HFFc6 (cell line): ENCODE results near the gene MZF1. TPM values are rescaled to one million over a fixed set of nuclear protein-coding genes. Genes with fewer than 3 reads are reported as not detected.

ENCODE experiments used
- DNase-seq: peaks from one replicate; pipeline ENCODE4 v3.0.0-alpha.2; 2018
- H3K27ac Mint-ChIP-seq: 2 replicates; pipeline ENCODE4 v1.8.0; 2020; ENCODE audit warnings: mild to moderate bottlenecking, mixed read lengths
- H3K27me3 Mint-ChIP-seq: 2 replicates; pipeline ENCODE4 v1.8.0; 2021; ENCODE audit warnings: mild to moderate bottlenecking, moderate library complexity, mixed read lengths; ENCODE audit not compliant: insufficient read depth
- H3K36me3 Mint-ChIP-seq: 2 replicates; pipeline ENCODE4 v1.8.0; 2021; ENCODE audit warnings: low read depth, mixed read lengths
- H3K4me1 Mint-ChIP-seq: 2 replicates; pipeline ENCODE4 v1.8.0; 2020; ENCODE audit warnings: low read depth, mixed read lengths
- H3K4me3 Mint-ChIP-seq: 2 replicates; pipeline ENCODE4 v1.8.0; 2020; ENCODE audit warnings: mild to moderate bottlenecking, moderate library complexity, mixed read lengths
- H3K9me3 Mint-ChIP-seq: 2 replicates; pipeline ENCODE4 v1.8.0; 2020; ENCODE audit warnings: mild to moderate bottlenecking, mixed read lengths
- CTCF ChIP-seq: fragments of 200-600 bp; sonication (generic); IDR thresholded peaks from 2 replicates; pipeline ENCODE4 v1.5.0; 2021; ENCODE audit warnings: antibody characterized with exemption, mild to moderate bottlenecking
- total RNA-seq, 6 experiments: library from RNA; stranded (reverse); fragmentation: NEBNext Ultra II Directional; extraction: Animal tissue kit (Norgen Biotek cat#: 25700); gene quantifications; 2 replicates in 1 of 6; 3 replicates in 5 of 6; pipeline ENCODE4 v1.2.3, GENCODE V29; 2021

Gene MZF1
- total RNA-seq, 6 experiments from 2014 or later = 8.3 to 12.4 (median 9.3) TPM

GRCh38 chr19:58584498-58585441 is 11.6 kb upstream of the MZF1 start:
- H3K36me3 Mint-ChIP-seq = peaks cover 9% of the 10 kb centered on the region
- H3K27me3 Mint-ChIP-seq = no peaks in the 10 kb centered on the region; the same call in 1 of the 2 replicates
- no peak for TF ChIP-seq CTCF
- no peak for DNase-seq
- H3K9me3 Mint-ChIP-seq = no peaks in the 10 kb centered on the region
- no peak overlapping the region for H3K4me3 Mint-ChIP-seq
- H3K4me1 Mint-ChIP-seq = peaks cover 33% of the 10 kb centered on the region
- H3K27ac Mint-ChIP-seq = peak overlapping the region; percentile 46; the same call in 1 of the 2 replicates

GRCh38 chr19:58582985-58583384 is 9.8 kb upstream of the MZF1 start:
- Mint-ChIP-seq H3K9me3 (no peaks in the 10 kb centered on the region), H3K36me3 (peaks cover 9% of the 10 kb centered on the region), H3K4me3 (no peak overlapping the region), H3K27ac (no peak overlapping the region), H3K4me1 (peaks cover 35% of the 10 kb centered on the region), H3K27me3 (no peaks in the 10 kb centered on the region; the same call in 1 of the 2 replicates)
- TF ChIP-seq CTCF = no peak
- no peak for DNase-seq

- peak; percentile 78 for DNase-seq
- peak overlapping the region; percentile 66 for H3K27ac Mint-ChIP-seq
- no peaks in the 10 kb centered on the region; the same call in 1 of the 2 replicates for H3K27me3 Mint-ChIP-seq
- H3K4me3 Mint-ChIP-seq = no peak overlapping the region
- peaks cover 37% of the 10 kb centered on the region for H3K4me1 Mint-ChIP-seq
- no peaks in the 10 kb centered on the region for H3K9me3 Mint-ChIP-seq
- peaks cover 9% of the 10 kb centered on the region for H3K36me3 Mint-ChIP-seq
- peak; percentile 88 for TF ChIP-seq CTCF
These were observed 8.3 kb upstream of the MZF1 start for GRCh38 chr19:58581227-58582141.

- no peak for DNase-seq
- no peak for TF ChIP-seq CTCF
- Mint-ChIP-seq H3K27ac (no peak overlapping the region), H3K4me3 (no peak overlapping the region), H3K27me3 (peaks cover 2% of the 10 kb centered on the region), H3K36me3 (peaks cover 9% of the 10 kb centered on the region), H3K9me3 (no peaks in the 10 kb centered on the region), H3K4me1 (peaks cover 28% of the 10 kb centered on the region)
These were observed 6.5 kb upstream of the MZF1 start for GRCh38 chr19:58579473-58580142.
